Raji (cell line): ENCODE results near the gene EVA1A.

Experiments used
- POLR2A ChIP-seq: IDR thresholded peaks from 2 replicates; pipeline ENCODE4 v1.6.1; 2011; ENCODE audit warnings: low read depth, low read length, control low read depth; ENCODE audit not compliant: insufficient read depth

EVA1A gene

DNA sequence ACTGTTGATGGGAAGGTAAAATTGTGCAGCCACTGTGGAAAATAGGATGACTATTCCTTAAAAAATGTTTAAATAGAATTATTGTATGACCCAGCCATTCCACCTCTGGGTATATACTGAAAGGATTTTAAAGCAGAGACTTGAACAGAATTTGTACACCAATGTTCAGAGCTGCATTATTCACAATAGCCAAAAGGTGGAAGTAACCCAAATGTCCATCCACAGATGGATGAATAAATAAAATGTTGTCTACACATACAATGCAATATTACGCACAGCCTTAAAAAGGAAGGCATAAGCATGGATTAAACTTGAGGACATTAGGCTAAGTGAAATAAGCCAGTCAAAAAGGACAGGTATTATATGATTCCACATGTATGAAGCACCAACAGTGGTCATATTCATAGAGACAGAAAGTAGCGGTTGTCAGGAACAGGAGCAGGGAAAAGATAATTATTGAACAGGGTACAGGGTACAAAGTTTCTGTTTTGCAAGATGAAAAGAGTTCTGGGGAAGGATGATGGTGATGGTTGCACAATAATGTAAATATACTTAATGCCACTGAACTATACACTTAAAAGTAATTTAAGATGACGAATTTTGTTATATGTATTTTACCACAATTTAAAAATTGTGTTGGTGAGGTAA is 39.4 kb downstream of the EVA1A start:
- no peak for TF ChIP-seq POLR2A

DNA sequence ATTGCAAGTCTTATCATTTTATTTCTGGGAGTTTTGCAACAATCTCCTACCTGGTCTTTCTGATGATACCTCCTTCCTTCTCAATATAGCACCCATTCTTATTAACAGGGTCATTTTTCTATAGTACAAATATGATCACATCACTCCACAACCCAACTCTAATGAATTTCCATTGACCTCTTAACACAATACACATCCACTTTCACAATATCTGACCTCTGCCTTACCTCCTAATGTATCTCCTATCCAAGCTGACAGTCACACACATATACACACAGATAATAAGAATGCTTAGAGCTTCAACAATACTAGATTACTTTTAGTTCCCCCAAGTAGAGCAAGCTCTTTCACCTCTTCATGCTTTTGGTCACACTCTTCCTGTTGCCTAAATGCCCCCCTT is 40.9 kb downstream of the EVA1A start:
- no peak for TF ChIP-seq POLR2A

DNA sequence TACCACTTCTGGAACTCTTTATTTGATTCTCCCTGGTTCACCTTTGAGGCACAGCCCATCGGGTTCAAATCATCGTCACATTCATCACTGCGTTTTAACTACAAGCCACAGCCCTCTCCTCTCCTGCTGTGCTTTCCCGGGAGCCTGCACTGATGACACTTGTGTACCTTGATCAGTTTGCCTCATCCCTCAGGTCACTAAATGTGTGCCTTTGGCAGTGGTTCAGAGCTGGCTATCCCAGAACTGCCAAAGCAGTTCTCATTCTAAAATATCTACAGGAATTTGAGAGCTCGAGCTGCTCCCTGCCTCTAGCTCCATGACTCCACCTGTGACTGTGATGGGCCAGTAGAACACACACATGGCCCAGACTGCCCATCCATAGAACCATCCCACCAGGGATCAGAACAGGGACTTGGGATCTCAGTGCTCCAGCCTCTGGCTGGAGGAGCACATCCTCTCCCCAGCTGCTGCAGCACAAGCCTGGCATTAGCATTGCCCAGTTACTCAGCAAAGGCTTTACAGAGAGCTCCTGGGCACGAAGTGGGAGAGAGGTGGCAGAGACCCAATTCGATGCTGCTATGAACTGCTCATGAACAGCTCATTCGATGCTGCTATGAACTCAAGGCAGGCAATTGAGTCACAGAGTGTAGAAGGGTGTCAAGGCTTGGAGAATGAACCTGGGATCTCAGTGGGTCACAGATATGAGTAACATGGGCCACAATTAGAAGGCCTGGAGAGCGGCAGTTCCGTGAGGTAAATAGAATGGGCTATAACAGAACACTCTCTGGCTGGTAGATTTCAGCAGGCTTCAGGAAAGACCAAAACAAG is 41.9 kb downstream of the EVA1A start:
- TF ChIP-seq POLR2A, result no peak

DNA sequence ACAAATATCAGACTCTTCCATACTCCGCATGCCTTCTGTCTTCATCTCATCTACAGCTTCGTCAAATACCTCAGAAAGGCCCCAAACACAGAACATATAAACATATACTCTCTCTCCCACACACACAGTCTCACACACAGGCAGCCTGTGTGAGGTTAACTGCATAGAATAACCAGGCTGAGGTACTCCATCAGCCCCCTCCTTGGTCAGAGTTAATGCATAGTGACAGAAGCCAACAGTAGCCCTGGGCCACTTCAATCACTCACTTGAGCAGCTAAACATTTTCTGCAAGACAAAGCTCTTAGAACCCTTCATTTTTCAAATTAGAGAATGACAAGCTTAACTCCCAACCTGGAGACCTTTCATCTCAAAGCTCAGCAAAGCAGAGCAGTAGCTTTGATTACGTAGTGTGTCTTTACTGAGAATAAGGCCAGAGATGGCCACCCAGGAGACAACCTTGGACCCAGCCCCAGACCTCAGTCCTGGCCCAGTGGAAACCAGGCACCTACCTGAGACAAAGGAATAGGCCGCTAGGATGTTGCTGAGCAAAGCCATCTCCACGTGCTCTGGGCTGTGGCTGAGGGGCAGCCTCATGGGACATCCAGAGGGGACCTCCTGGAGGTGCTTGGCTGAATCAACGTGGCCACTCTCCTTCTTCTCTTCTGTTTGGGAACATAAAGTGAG is 43.0 kb downstream of the EVA1A start:
- TF ChIP-seq POLR2A, result no peak

DNA sequence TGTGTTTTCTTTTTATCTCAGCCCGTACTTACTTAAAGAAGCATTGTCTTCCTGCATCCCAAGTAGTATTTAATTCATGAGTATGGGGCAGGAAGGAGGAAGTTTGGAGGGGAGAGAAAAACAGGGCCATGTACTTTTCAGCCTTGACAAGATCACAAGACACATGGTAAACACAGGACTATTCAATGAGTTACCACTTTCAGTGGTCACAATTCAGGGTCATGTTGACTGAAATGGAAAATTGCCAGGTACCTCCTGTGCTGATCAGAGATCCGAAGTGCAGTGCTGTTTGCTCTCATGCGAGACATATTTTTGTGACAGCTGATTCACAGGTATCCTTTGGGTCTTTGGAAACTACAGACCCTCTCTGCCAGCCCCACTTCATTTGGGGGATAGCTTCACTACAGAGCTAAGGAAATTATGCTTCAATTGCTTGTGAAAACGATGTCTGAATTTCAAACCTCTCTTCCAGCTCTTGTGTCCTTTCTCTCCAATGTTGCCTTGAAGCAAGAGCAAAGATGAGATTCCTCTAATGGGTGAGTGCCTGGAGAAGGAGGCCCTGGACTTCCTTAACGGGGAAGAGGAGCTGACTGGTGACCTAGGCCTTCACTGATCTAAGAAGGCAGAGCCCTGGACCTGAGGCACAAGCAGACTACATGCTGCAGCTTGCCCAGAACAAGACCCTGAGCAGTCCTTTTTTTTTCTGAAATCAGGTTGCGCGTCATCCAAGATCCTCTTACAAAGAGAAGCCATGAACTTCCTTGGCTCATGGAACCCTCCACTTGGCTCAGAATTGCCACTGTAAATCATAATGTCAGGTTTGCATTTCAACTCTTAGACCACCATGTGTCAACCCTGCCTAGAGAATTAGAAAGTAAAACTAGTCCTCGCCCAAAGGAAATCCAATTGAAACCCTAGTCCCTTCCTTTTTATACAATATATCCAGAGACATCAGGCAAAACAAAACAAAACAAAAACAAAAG is 44.1 kb downstream of the EVA1A start:
- TF ChIP-seq POLR2A, result no peak

DNA sequence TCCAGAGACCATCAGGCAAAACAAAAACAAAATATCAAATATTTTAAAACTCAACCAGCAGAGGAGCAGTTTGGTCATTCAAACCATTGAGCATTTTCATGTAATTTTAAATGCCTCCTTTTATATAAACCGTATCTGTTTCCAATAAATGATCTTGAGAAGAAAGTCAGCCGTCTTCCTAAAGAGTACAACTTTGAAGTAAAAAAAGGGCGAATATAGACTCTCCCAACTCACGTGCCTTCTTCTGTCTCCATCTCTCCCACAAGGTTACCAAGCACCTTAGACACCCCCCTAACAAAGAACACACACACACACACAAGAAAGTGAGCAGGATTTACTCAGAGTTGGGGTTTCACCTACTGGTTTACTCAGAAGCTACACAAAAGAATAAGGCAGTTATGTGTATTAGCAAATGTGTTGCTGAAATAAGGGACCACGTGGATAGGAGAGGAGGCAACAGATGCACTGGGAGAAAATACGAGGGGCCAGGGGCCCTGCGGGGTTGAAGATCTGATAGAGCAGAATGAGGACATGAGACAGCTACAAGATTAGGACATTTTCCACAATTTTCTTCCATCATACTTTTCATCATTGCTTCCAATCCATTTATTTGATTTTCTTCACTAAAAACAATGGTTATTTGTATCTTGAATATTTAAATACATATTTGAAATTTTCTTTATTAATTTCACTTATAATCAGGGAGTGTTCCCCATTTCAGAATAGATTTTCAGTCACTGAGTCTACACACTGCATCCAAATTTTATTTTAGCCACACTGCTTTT is 45.0 kb downstream of the EVA1A start:
- no peak for TF ChIP-seq POLR2A

DNA sequence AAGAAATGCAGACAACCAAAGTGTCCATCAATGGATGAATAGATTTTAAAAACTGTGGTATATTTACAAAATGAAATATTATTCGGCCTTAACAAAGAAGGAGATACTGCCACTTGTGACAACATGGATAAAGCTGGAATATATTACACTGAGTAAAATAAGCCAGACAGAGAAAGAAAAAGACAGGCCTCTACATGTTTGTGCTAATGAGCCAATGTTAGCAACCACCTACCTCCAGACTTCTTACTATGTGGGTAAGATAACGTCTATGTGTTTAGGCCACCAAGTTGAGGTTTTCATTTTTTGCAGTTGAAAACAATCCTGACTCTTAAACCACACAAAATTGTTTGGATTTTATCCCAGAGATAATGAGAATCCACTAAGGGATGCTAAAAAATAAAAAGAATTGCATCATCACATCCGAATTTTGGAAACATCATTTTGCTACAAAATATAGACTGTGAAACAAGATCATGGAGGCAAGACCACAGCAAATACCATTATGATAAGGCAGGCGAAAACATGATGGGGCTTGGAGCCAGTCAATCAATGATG is 47.0 kb downstream of the EVA1A start:
- TF ChIP-seq POLR2A, result no peak

DNA sequence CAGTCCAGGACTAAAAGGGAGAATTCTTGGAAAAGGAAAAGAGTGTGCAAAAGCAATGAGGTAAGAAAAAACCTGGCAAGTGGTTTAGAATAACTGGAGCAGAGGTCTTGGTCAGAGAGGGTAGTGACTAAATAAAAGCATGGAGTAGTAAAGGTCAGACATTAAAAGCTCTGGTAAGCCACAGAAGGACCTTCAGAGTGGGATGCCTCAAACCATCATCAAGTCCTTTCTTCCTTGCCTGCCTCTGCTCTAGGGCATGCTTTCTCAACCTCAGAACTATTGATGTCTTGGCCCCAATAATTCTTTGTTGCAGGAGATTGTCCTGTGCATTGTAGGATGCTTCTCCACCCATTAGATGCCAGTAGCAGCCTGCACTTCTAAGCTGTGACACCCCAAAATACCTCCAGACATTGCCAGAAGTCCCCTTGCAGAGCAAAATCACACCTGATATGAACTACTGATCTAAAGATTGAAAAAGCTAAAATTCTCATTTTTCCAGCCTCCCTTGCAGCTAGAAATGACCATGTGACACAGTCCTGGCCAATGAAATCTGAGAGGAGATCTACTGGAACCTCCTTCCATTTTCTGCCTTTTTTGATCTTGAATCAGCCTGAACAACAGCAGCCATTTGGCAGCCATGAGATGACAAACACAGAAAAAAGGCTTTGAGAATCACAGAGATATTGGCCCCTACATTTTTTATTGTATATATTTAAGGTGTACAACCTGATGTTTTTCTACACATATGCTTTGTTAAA is 48.1 kb downstream of the EVA1A start:
- no peak for TF ChIP-seq POLR2A

DNA sequence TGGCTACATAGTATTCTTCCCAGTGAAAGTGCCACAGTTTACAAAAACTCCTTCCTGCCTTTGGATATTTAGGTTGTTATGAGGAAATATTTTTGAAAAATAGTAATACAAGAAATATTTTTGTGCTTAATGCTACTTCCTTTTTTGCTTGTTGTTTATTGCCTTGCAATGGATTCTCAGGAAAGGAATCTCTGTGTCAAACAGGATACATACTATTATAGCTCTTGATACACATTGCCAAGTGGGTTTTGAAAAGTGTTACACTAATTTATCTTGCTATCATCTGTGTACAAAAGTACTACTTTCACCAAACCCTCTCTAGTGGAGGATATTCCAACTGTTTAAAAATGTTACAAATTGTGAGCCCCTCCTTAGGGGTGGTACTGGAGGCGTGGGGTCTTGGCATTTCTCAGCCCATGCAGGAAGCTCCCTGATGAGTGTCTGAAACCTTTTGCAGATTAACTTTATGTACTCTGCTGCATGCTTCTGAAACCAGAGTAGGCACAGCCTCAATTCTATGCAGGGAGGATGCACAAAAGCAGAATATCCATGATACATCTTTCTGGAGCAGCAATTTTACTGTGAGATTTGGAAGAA is 54.5 kb downstream of the EVA1A start:
- TF ChIP-seq POLR2A, result no peak

DNA sequence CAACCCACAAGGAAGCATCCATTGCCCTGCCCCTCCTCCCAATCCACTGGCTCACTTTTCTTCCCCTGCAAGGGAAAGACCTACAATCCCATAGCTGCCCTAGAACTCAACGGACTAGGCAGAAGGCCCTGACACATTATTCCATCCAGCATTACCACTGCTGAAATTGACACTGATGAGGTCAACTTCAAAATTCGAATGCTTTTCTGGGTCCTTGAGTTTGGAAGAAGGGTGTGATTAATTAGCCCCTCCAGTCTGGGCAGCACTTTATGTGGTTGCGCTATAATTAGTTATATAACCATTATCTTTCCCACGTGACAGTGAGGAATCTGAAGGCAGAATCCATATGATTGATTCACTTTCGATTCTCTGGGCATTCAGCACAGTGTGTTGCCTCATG is 55.7 kb downstream of the EVA1A start:
- no peak for TF ChIP-seq POLR2A

DNA sequence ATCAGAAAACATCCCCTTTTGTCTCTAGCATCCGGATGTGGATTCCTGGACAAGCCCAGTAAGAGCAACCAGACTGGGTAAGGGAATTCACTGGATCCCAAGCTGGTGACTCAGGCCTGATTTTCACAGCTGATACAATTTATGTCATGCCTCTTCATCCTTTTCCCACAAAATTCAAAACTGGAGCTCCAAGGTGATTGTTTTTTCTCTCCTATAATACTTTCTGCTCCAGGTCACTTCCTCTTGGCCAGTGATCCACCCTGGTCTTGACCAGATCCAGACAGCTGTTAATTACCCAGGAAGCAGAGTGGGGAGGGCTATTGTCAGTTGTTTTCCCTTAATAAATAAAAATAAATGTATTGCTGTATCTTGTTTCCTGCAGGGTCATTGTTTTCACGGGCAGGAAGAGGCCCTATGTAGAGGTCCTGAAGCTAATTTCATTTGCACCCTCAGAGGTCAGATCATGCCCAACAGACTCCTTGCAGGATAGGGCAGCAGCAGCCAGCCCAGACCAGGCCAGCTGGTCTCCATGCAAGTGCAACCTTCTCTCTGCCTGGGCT is 57.6 kb downstream of the EVA1A start:
- no peak for TF ChIP-seq POLR2A

DNA sequence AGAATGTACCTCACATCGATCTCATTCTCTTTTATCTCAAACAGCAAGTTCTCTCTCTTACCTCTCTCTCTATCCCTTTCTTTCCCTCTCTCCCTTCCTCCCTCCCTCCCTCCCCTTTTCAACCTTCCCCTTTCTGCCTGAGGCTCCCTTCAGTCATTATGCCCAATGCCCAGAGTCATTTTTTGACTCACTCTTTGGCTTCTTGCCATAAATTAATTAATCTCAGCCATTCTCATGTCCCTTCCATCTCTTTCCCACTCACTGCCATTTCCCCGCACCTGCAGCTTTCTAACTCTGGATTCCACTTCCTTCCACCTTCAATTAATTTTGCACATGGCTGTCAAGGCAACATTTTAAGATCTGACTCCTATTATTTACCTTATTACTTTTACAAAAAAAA is 60.1 kb downstream of the EVA1A start:
- TF ChIP-seq POLR2A, result no peak

DNA sequence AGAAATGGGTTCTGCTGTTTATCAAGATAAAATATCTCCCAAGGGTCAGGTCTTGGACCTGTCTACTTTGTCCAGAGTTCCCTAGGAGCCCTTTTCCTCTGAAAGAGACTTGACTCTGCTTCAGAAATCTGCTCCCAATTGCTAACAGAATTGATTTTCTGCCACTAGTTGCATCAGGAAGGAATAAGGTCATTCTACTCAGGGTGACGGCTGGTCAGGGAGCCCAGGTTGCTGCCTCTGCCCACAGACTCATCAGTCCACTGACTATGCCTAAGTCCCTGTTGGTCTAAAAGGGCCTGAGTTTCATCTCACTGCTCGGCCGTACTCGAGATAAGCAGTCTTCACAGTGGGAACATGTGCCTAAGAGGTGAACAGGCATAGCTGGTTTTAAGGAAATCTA is 61.2 kb downstream of the EVA1A start:
- no peak for TF ChIP-seq POLR2A

DNA sequence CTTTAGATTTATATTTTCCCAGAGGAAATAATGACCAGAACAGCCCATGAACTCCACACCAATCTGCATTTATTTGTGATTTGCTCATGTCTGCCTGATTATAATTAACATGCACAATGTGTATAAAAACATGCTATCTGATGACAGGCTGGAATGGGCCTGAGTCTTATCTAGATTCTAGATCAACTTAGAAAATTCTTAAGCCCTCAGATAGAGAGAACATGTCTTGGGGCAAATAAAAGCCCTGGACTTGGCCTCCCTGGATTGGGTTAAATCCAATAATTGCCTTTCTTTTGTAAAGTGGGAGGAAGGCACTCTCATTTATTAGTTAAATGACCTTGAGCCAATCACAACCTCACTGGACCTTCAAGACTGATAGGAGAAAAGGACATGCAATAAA is 61.8 kb downstream of the EVA1A start:
- TF ChIP-seq POLR2A, result no peak
